Esophagus squamous epithelium (tissue), 5 donors: ENCODE measurements around the gene ANKRD65. TPM values are rescaled to one million over a fixed set of nuclear protein-coding genes. Genes with fewer than 3 reads are reported as not detected.

Experiments used
- DNase-seq: peaks from one replicate; lab custom pipeline; 2025; lab: John Stamatoyannopoulos, UW
- H3K27ac ChIP-seq, 4 donors: fragments of 200-600 bp; sonication (generic); one replicate each; pipeline ENCODE4 v1.5.1; 2016 to 2019; ENCODE audit warnings: mild to moderate bottlenecking in 1 of 4
- H3K27me3 ChIP-seq, 4 donors: fragments of 200-600 bp; sonication (generic); 1 replicate in 3 of 4; 2 replicates in 1 of 4; pipeline versions ENCODE4 v1.5.1 to v1.6.0; 2017 to 2021; ENCODE audit warnings: antibody characterized with exemption in 1 of 4
- H3K36me3 ChIP-seq, 3 donors: fragments of 200-600 bp; sonication (generic); one replicate each; pipeline ENCODE4 v1.5.1; 2016 to 2019
- H3K4me1 ChIP-seq, 3 donors: fragments of 200-600 bp; sonication (generic); one replicate each; pipeline ENCODE4 v1.5.1; 2017 to 2019
- H3K4me3 ChIP-seq, 4 donors: fragments of 200-600 bp; sonication (generic); 1 replicate in 3 of 4; 2 replicates in 1 of 4; pipeline ENCODE4 v1.5.1; 2016 to 2019; ENCODE audit warnings: mild to moderate bottlenecking in 2 of 4, moderate library complexity in 1 of 4
- H3K9me3 ChIP-seq, 3 donors: fragments of 200-600 bp; sonication (generic); one replicate each; pipeline ENCODE4 v1.5.1; 2016 to 2019
- CTCF ChIP-seq, 6 experiments: fragments of 450-650 bp in 4 of 6; fragments of 200-600 bp in 2 of 6; sonication (generic) in 2 of 6; IDR thresholded peaks; one replicate each; pipeline ENCODE4 v1.5.1; 2016 to 2019; ENCODE audit warnings: antibody characterized with exemption in 6 of 6, mild to moderate bottlenecking in 4 of 6, moderate library complexity in 4 of 6
- POLR2A ChIP-seq, 4 donors: fragments of 450-650 bp; IDR thresholded peaks; one replicate each; pipeline ENCODE4 v1.6.1; 2017; ENCODE audit warnings: antibody characterized with exemption in 4 of 4, mild to moderate bottlenecking in 4 of 4, moderate library complexity in 3 of 4
- WGBS, 2 donors: methylation state at CpG; one replicate each; pipeline ENCODE4 v1.1.5; 2018; 5-methylcytosine and 5-hydroxymethylcytosine counted together
- intact Hi-C: fragments of 100-400 bp; cut with DNase I; formaldehyde crosslinking; loops from one replicate; pipeline ENCODE4 v1.15.0; 2022
- total RNA-seq, 4 donors: library from RNA; depleted of rRNA; stranded (reverse); fragments of >200 nt; gene quantifications; one replicate each; pipeline ENCODE4 v1.1.0, GENCODE V29; 2016
- donor health status: DM: yes; HTN: yes; CAD: no.

ANKRD65 gene
- total RNA-seq, 4 donors from 2014 or later, result 4.7 to 28.3 (median 14.4) TPM

GRCh38 chr1:1374589-1374928 is 46.5 kb downstream of the ANKRD65 start:
- intact Hi-C loops, result no loop called here
- peaks cover 0 to 20% (median 0%) of the 10 kb centered on the region in 3 donors for H3K36me3 ChIP-seq
- H3K4me1 ChIP-seq, result peaks cover 26 to 56% (median 38%) of the 10 kb centered on the region in 3 donors
- WGBS, 2 donors, result no CpG with 5 or more reads among the region's 24 CpGs
- no peaks in the 10 kb centered on the region for H3K27me3 ChIP-seq
- no peaks in the 10 kb centered on the region for H3K9me3 ChIP-seq
- no peak for DNase-seq
- H3K27ac ChIP-seq, result peak overlapping the region; percentile 95 to 97 (median 97)
- H3K4me3 ChIP-seq, result peak overlapping the region; percentile 85 to 100 (median 96)
- TF ChIP-seq CTCF (IDR thresholded peaks at IDR 0.05) (no peak), POLR2A (IDR thresholded peaks at IDR 0.05) (no peak)

- DNase-seq, result no peak
- Histone ChIP-seq H3K27ac (peak overlapping the region; percentile 95 to 97 (median 97)), H3K27me3 (no peaks in the 10 kb centered on the region), H3K4me3 (peak overlapping the region; percentile 85 to 100 (median 96)), H3K9me3 (no peaks in the 10 kb centered on the region), H3K4me1 (peaks cover 26 to 56% (median 38%) of the 10 kb centered on the region in 3 donors), H3K36me3 (peaks cover 0 to 20% (median 0%) of the 10 kb centered on the region in 3 donors)
- no peak for TF ChIP-seq POLR2A (IDR thresholded peaks at IDR 0.05)
- no peak for TF ChIP-seq CTCF (IDR thresholded peaks at IDR 0.05)
- intact Hi-C loops, result no loop called here
- 20 to 63% methylated on average over 1 to 40 of the region's 52 CpGs for WGBS, 2 donors
These were observed 47.1 kb downstream of the ANKRD65 start for GRCh38 chr1:1373815-1374588.

GRCh38 chr1:1373051-1373814 is 47.8 kb downstream of the ANKRD65 start:
- Histone ChIP-seq H3K4me1 (peaks cover 26 to 56% (median 38%) of the 10 kb centered on the region in 3 donors), H3K27me3 (no peaks in the 10 kb centered on the region), H3K9me3 (no peaks in the 10 kb centered on the region), H3K4me3 (peak overlapping the region in 2 of 4 donors; percentile 85 to 96), H3K36me3 (peaks cover 0 to 20% (median 0%) of the 10 kb centered on the region in 3 donors), H3K27ac (no peak overlapping the region)
- intact Hi-C loops, result no loop called here
- no peak for TF ChIP-seq CTCF (IDR thresholded peaks at IDR 0.05)
- TF ChIP-seq POLR2A (IDR thresholded peaks at IDR 0.05), result no peak
- 61 to 79% methylated on average over 10 to 13 of the region's 26 CpGs for WGBS, 2 donors
- no peak for DNase-seq

- intact Hi-C loops, result no loop called here
- no peaks in the 10 kb centered on the region for H3K9me3 ChIP-seq
- no peak for DNase-seq
- WGBS, 2 donors, result 25% methylated on average over 16 of the region's 26 CpGs; no CpG with 5 or more reads in 1 of the 2 donors
- H3K4me3 ChIP-seq, result peak overlapping the region in 1 of 4 donors; percentile 33
- H3K27ac ChIP-seq, result peak overlapping the region in 1 of 4 donors; percentile 14
- H3K4me1 ChIP-seq, result peaks cover 26 to 54% (median 38%) of the 10 kb centered on the region in 3 donors
- H3K27me3 ChIP-seq, result no peaks in the 10 kb centered on the region
- peaks cover 0 to 20% (median 0%) of the 10 kb centered on the region in 3 donors for H3K36me3 ChIP-seq
- no peak for TF ChIP-seq POLR2A (IDR thresholded peaks at IDR 0.05)
- TF ChIP-seq CTCF (IDR thresholded peaks at IDR 0.05), result peak; percentile 77 to 97 (median 90)
These were observed 49.0 kb downstream of the ANKRD65 start for GRCh38 chr1:1371746-1372711.
